K562 (cell line): Measurements from ENCODE around the gene LRFN4. TPM values are rescaled to one million over a fixed set of nuclear protein-coding genes. Genes with fewer than 3 reads are reported as not detected.

ENCODE experiments used
- ATAC-seq: fragments of 200-7000 bp; cut with Tn5 transposase; 3 replicates; pipeline ENCODE4 v1.9.1; 2020; ENCODE audit warnings: moderate library complexity
- BruUV-seq: library from RNA; stranded (reverse); fragments of 400-500 nt; replicated peaks from 2 replicates; lab custom pipeline; 2021; lab: Mats Ljungman, UMichigan
- CTCF ChIA-PET: fragments of 300-600 bp; formaldehyde crosslinking; extraction: SDS; loops from one replicate; lab custom pipeline; 2021; ENCODE audit warnings: low intra/inter-chr PET ratio; lab: Yijun Ruan, JAX
- POLR2A ChIA-PET: fragments of 300-600, 350-650 bp; sonication (Branson Sonifier 250); formaldehyde crosslinking; extraction: SDS; loops from one replicate; lab custom pipeline; 2021; ENCODE audit warnings: antibody characterized with exemption, inconsistent platforms; lab: Yijun Ruan, JAX
- DNase-seq, 4 experiments: peaks; one replicate each; pipeline versions ENCODE4 v3.0.0 to v3.0.0-alpha.2; 2011 to 2018; ENCODE audit warnings: low spot score in 3 of 4, mixed read lengths in 3 of 4; ENCODE audit errors: extremely low read depth in 1 of 4
- FAIRE-seq: peaks from 2 replicates; lab custom pipeline; 2011; peaks lifted over from hg19 to GRCh38; lab: Jason Lieb, UNC
- H2AFZ ChIP-seq: 2 replicates; pipeline ENCODE4 v1.6.0; 2011; ENCODE audit warnings: low read depth, low read length, control low read depth, inconsistent platforms
- H3K27ac ChIP-seq: fragments of 200-600 bp; 3 replicates; pipeline ENCODE4 v1.8.0; 2011; ENCODE audit warnings: low read depth, mild to moderate bottlenecking, control low read depth, inconsistent platforms, low read length, moderate library complexity, mixed read lengths; ENCODE audit errors: extremely low read depth
- H3K27me3 ChIP-seq, 2 experiments: fragments of 300-600 bp in 1 of 2; 2 replicates in 1 of 2; 3 replicates in 1 of 2; pipeline versions ENCODE4 v1.6.0 to v1.8.0; 2011; ENCODE audit warnings: inconsistent platforms in 2 of 2, low read length in 2 of 2, mild to moderate bottlenecking in 1 of 2, mixed read lengths in 1 of 2, moderate library complexity in 1 of 2; ENCODE audit not compliant: control insufficient read depth in 2 of 2, insufficient read depth in 2 of 2
- H3K36me3 ChIP-seq: fragments of 300-600 bp; 3 replicates; pipeline ENCODE4 v1.8.0; 2011; ENCODE audit warnings: mild to moderate bottlenecking, low read length, inconsistent platforms; ENCODE audit not compliant: control insufficient read depth, insufficient read depth
- H3K4me1 ChIP-seq, 2 experiments: fragments of 200-600 bp in 1 of 2; replicated peaks in 1 of 2; 2 replicates in 1 of 2; 3 replicates in 1 of 2; pipeline versions ENCODE4 v1.5.1 to v1.8.0; 2011; ENCODE audit warnings: inconsistent platforms in 2 of 2, low read length in 2 of 2, mild to moderate bottlenecking in 1 of 2, mixed read lengths in 1 of 2, moderate library complexity in 1 of 2; ENCODE audit not compliant: control insufficient read depth in 2 of 2, insufficient read depth in 2 of 2
- H3K4me2 ChIP-seq: 2 replicates; pipeline ENCODE4 v1.6.1; 2011; ENCODE audit warnings: low read length, control low read depth, inconsistent platforms, mixed read lengths; ENCODE audit not compliant: insufficient read depth
- H3K4me3 ChIP-seq: fragments of 200-600 bp; sonication (generic), shearing (Covaris generic); 2 replicates; pipeline ENCODE4 v1.5.1; 2016; ENCODE audit warnings: control low read depth, inconsistent platforms
- H3K79me2 ChIP-seq: fragments of 200-600 bp; 3 replicates; pipeline ENCODE4 v1.8.0; 2011; ENCODE audit warnings: low read length, inconsistent platforms; ENCODE audit not compliant: control insufficient read depth, insufficient read depth
- H3K9ac ChIP-seq, 2 experiments: 2 replicates each; pipeline versions ENCODE4 v1.6.0 to v1.6.1; 2011; ENCODE audit warnings: low read depth in 2 of 2, low read length in 2 of 2, control low read depth in 1 of 2, inconsistent platforms in 1 of 2, mild to moderate bottlenecking in 1 of 2, mixed read lengths in 1 of 2; ENCODE audit not compliant: insufficient read depth in 1 of 2
- H3K9me1 ChIP-seq: one replicate; pipeline ENCODE4 v1.6.0; 2011; ENCODE audit warnings: inconsistent platforms, mild to moderate bottlenecking, low read length, moderate library complexity; ENCODE audit not compliant: control insufficient read depth, insufficient read depth
- H3K9me3 ChIP-seq: replicated peaks from 2 replicates; pipeline ENCODE4 v1.5.1; 2011; ENCODE audit warnings: low read depth, low read length, inconsistent platforms; ENCODE audit not compliant: control insufficient read depth, insufficient read depth
- H4K20me1 ChIP-seq: replicated peaks from 2 replicates; pipeline ENCODE4 v1.6.1; 2011; ENCODE audit warnings: low read length, inconsistent platforms, mixed read lengths; ENCODE audit not compliant: control insufficient read depth, insufficient read depth
- BMI1 ChIP-seq: fragments of 150-350 bp; IDR thresholded peaks from 2 replicates; pipeline ENCODE4 v1.6.1; 2014; ENCODE audit warnings: low read length
- CREB1 ChIP-seq, 2 experiments: sonication (generic) in 1 of 2; formaldehyde crosslinking in 1 of 2; IDR thresholded peaks; 2 replicates each; pipeline versions ENCODE4 v1.6.1 to v1.8.0; 2012 to 2022; ENCODE audit warnings: inconsistent platforms in 1 of 2, mild to moderate bottlenecking in 1 of 2, missing genetic modification reagents in 1 of 2, moderate library complexity in 1 of 2
- E2F3 ChIP-seq: fragments of 250-450 bp; sonication (Bioruptor Pico); IDR thresholded peaks from 2 replicates; pipeline ENCODE4 v1.4.0; 2020; ENCODE audit warnings: mild to moderate bottlenecking
- FOXK1 ChIP-seq: sonication (generic); formaldehyde crosslinking; IDR thresholded peaks from 2 replicates; pipeline ENCODE4 v1.8.0; 2022; ENCODE audit warnings: missing genetic modification reagents, mild to moderate bottlenecking, borderline replicate concordance
- HNRNPH1 ChIP-seq: fragments of 200-400 bp; formaldehyde crosslinking; optimal IDR thresholded peaks from 2 replicates; pipeline ENCODE3; 2017; ENCODE audit warnings: low read depth, mild to moderate bottlenecking, low read length, moderate library complexity
- LCOR ChIP-seq: sonication (generic); formaldehyde crosslinking; IDR thresholded peaks from 2 replicates; pipeline ENCODE4 v1.8.0; 2022; ENCODE audit warnings: mild to moderate bottlenecking, missing genetic modification reagents
- SIRT6 ChIP-seq: IDR thresholded peaks from one replicate; pipeline ENCODE4 v1.6.1; 2012; ENCODE audit warnings: low read depth, mild to moderate bottlenecking, control low read depth, inconsistent platforms, low read length, moderate library complexity
- SRSF3 ChIP-seq: fragments of 200-400 bp; formaldehyde crosslinking; IDR thresholded peaks from 2 replicates; pipeline ENCODE4 v1.6.1; 2016; ENCODE audit warnings: mild to moderate bottlenecking, low read length, moderate library complexity; ENCODE audit not compliant: insufficient read depth
- TSC22D4 ChIP-seq: fragments of 450-650 bp; IDR thresholded peaks from 2 replicates; pipeline ENCODE4 v1.6.1; 2016; ENCODE audit warnings: missing genetic modification characterization, missing biosample characterization, control low read depth
- XRCC5 ChIP-seq: fragments of 200-400 bp; formaldehyde crosslinking; IDR thresholded peaks from 2 replicates; pipeline ENCODE4 v1.6.1; 2017; ENCODE audit warnings: low read depth, mild to moderate bottlenecking, low read length
- ZNF263 ChIP-seq: sonication (generic); formaldehyde crosslinking; IDR thresholded peaks from 2 replicates; pipeline ENCODE4 v1.8.0; 2022; ENCODE audit warnings: mild to moderate bottlenecking, missing genetic modification reagents, borderline replicate concordance
- whole genome bisulfite sequencing: fragments of 100-300 bp; shearing (Covaris generic); methylation state at CpG from one replicate; pipeline ENCODE4 v1.1.6; 2016; ENCODE audit warnings: low coverage, mixed read lengths; ENCODE audit not compliant: insufficient coverage; ENCODE audit errors: missing lambda C conversion rate; 5-methylcytosine and 5-hydroxymethylcytosine counted together
- in situ Hi-C: fragments of 300-500 bp; cut with MboI; formaldehyde crosslinking; loops from 4 replicates; pipeline ENCODE4 v1.15.0; 2018; ENCODE audit warnings: inconsistent platforms, mixed read lengths
- intact Hi-C: fragments of 100-400 bp; cut with micrococcal nuclease; formaldehyde crosslinking; loops from 2 replicates; pipeline ENCODE4 v1.14.2; 2022
- polyA plus RNA-seq, 8 experiments: library from polyadenylated mRNA; depleted of rRNA in 4 of 8; stranded (reverse) in 5 of 8; unstranded in 3 of 8; fragments of >200 nt; fragmentation: Nextera tagmentation in 2 of 8; fragmentation: Illumina TruSeq in 1 of 8; extraction: Ambion mirVana in 2 of 8; extraction: Trizol in 1 of 8; gene quantifications; 2 replicates each; pipeline versions ENCODE4 v1.2.1 to v1.2.3, GENCODE V29; 2011 to 2014; ENCODE audit warnings: inconsistent platforms in 1 of 8, missing spikeins in 1 of 8
- total RNA-seq, 7 experiments: library from RNA; depleted of rRNA in 6 of 7; stranded (reverse); fragments of >200 nt in 6 of 7; fragmentation: Illumina TruSeq in 2 of 7; extraction: Trizol in 2 of 7; gene quantifications; 2 replicates each; pipeline versions ENCODE4 v1.2.1 to v1.2.3, GENCODE V29; 2011 to 2021; ENCODE audit warnings: low replicate concordance in 1 of 7
- TF ChIP-seq, protein P1 (sequence below): sonication (generic); formaldehyde crosslinking; IDR thresholded peaks from 2 replicates; pipeline ENCODE4 v1.8.0; 2022; ENCODE audit warnings: mild to moderate bottlenecking, low read depth, missing genetic modification reagents

The LRFN4 gene
- total and polyA plus RNA-seq, 9 of the 15 experiments (the other 6 are each of a cell fraction or from before 2014, with no cell fraction given) = 0.10 to 60.1 (median 6.7) TPM

DNA sequence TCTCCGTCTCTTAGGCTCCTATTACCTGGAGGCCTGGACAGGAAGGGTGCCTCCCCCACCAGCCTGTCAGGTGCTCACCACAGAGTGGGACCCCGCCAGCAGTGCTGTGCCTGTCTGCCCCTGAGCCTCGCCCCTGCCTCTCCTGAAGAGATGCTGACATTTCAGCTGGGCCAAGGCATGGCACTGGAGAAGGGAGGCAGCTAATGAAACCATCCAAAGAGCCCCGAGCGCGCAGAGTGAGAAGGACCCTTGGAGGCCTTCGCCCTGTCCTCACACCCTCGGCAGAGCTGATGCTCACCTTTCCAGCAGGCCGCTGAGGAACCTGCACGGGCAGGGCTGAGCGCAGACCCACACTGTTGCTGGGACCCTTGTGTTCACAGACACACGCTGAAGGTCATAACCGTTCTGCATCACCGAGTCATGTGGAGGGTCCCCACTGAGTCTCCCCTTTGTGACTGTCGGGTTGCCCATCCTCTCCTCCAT lies 2.1 kb upstream of the LRFN4 start:
- WGBS = 88% methylated on average over 15 of the region's 15 CpGs
- FAIRE-seq (no peak), ATAC-seq (no peak), DNase-seq (no peak)
- intact Hi-C loops = no loop called here
- Histone ChIP-seq H3K9me1 (no peaks in the 10 kb centered on the region), H3K36me3 (peaks cover 28% of the 10 kb centered on the region; the same call in 2 of the 3 replicates), H3K27ac (no peak overlapping the region), H3K4me1 (peaks cover 11 to 94% of the 10 kb centered on the region in 2 experiments; a peak in 4 of 5 replicates), H4K20me1 (no peaks in the 10 kb centered on the region), H3K9ac (peak overlapping the region in 1 of 2 experiments; percentile 72; a peak in 2 of 4 replicates), H3K9me3 (no peaks in the 10 kb centered on the region), H3K4me3 (no peak overlapping the region), H3K27me3 (no peaks in the 10 kb centered on the region), H3K79me2 (peaks cover 25% of the 10 kb centered on the region), H2AFZ (no peak overlapping the region), H3K4me2 (no peak overlapping the region)
- in situ Hi-C loops = loop anchor here (5.0 kb wide), 1 partner anchor 123 kb away; the partner anchor contains the start of gene C11orf86
- no TSS peak for BruUV-seq
- ChIA-PET CTCF (no interaction called here), POLR2A (interaction anchor here (0.5 to 5.5 kb wide), 3 partner anchors 11 to 542 kb away, joined by 3 to 58 read pairs (median 4); partner anchors contain the start of gene RCE1)
- TF ChIP-seq BMI1 (no peak), ZNF263 (CRISPR knock-in tag) (no peak), LCOR (CRISPR knock-in tag) (no peak), E2F3 (CRISPR knock-in tag) (no peak), XRCC5 (no peak), FOXK1 (CRISPR knock-in tag) (no peak), SIRT6 (no peak), HNRNPH1 (no peak), TSC22D4 (tag) (no peak), SRSF3 (no peak), CREB1 (IDR thresholded peaks at IDR 0.05) (no peak), CREB1 (CRISPR knock-in tag; IDR thresholded peaks at IDR 0.05) (no peak)
- TF ChIP-seq, protein P1, sequence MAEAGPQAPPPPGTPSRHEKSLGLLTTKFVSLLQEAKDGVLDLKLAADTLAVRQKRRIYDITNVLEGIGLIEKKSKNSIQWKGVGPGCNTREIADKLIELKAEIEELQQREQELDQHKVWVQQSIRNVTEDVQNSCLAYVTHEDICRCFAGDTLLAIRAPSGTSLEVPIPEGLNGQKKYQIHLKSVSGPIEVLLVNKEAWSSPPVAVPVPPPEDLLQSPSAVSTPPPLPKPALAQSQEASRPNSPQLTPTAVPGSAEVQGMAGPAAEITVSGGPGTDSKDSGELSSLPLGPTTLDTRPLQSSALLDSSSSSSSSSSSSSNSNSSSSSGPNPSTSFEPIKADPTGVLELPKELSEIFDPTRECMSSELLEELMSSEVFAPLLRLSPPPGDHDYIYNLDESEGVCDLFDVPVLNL (CRISPR knock-in tag) = no peak
